Glutamatergic neuron (in vitro differentiated cells): ENCODE results near the gene DEXI. TPM values are rescaled to one million over a fixed set of nuclear protein-coding genes. Genes with fewer than 3 reads are reported as not detected.

ENCODE experiments used
- DNase-seq: peaks from one replicate; pipeline ENCODE4 v3.0.0; 2022
- H3K27ac Mint-ChIP-seq: one replicate; pipeline ENCODE4 v1.8.0; 2020; ENCODE audit warnings: mild to moderate bottlenecking, mixed read lengths, inconsistent platforms; ENCODE audit not compliant: unreplicated experiment
- H3K27me3 Mint-ChIP-seq: one replicate; pipeline ENCODE4 v1.8.0; 2020; ENCODE audit warnings: mild to moderate bottlenecking, moderate library complexity, mixed read lengths, inconsistent platforms; ENCODE audit not compliant: unreplicated experiment
- H3K36me3 Mint-ChIP-seq: one replicate; pipeline ENCODE4 v1.8.0; 2020; ENCODE audit warnings: mild to moderate bottlenecking, mixed read lengths, inconsistent platforms; ENCODE audit not compliant: unreplicated experiment
- H3K4me1 Mint-ChIP-seq: one replicate; pipeline ENCODE4 v1.8.0; 2020; ENCODE audit warnings: mild to moderate bottlenecking, low read depth, mixed read lengths, inconsistent platforms; ENCODE audit not compliant: unreplicated experiment
- H3K4me3 Mint-ChIP-seq: one replicate; pipeline ENCODE4 v1.8.0; 2020; ENCODE audit warnings: mild to moderate bottlenecking, mixed read lengths, inconsistent platforms; ENCODE audit not compliant: unreplicated experiment
- H3K9me3 Mint-ChIP-seq: one replicate; pipeline ENCODE4 v1.8.0; 2020; ENCODE audit warnings: mild to moderate bottlenecking, moderate library complexity, mixed read lengths, inconsistent platforms; ENCODE audit not compliant: unreplicated experiment
- long read RNA-seq: library from polyadenylated mRNA; unstranded; transcript quantifications from one replicate; pipeline ENCODE4 v2.0.0, GENCODE V29; 2020; ENCODE audit not compliant: unreplicated experiment
- total RNA-seq: library from RNA; stranded (reverse); fragmentation: NEBNext Ultra II Directional; extraction: Animal tissue kit (Norgen Biotek cat#: 25700); gene quantifications from one replicate; pipeline ENCODE4 v1.2.1, GENCODE V29; 2021; ENCODE audit not compliant: unreplicated experiment
- TF ChIP-seq, protein P1 (sequence below): fragments of 200-600 bp; sonication (generic); IDR thresholded peaks from one replicate; pipeline ENCODE4 v1.5.0; 2021; ENCODE audit not compliant: partially characterized antibody, unreplicated experiment

DEXI gene
- 37.3 TPM for total RNA-seq
- long read RNA-seq, full-length matches to known transcripts, result 7 of 7 reads
- long read RNA-seq, partial matches to known transcripts, result 0 of 7 reads
- long read RNA-seq, other reads (novel, unspliced or antisense), result 0 of 7 reads

DNA sequence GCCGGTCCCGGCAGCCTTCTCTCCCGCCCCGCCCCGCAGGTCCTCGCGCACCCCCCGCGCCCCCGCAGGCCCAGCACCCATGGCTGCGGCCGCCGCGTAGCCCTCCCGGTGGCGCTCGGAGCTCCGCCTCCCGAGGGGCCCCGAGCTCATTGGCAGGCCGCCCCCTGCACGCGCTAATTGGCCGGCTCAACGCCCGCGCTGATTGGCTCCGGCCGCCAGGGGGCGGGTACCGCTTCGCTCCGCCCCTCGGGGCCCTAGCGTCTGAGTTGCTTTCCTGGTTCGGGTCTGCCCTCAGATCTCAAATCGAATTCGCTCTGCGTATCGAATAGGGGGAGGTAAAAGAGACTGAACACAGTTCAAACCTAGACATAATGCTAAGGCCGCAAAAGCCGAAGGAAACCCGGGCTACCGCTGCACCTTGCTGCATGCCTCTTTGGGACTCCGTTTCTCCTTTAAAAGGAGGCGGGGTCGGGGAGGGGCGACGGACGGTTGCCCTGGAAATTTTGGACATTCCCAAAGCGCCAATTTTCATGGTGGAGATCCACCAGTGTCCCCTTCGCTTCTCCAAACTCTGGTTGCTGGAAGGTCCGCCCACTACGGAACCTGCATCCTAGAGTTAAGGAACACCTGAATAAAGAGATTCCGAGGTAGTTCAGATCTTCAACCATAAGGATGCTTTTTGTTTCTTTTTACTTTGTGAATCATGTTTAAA is at the start of gene DEXI:
DEXI (minus strand) TSS at position 117 of the 712 bp plus-strand sequence. CDS start 463 bp downstream, outside the sequence.
- Mint-ChIP-seq H3K9me3 (peaks cover 19% of the 10 kb centered on the region), H3K36me3 (peaks cover 5% of the 10 kb centered on the region), H3K27me3 (peaks cover 10% of the 10 kb centered on the region), H3K27ac (peak within 1 kb of the TSS; percentile 95), H3K4me1 (peaks cover 41% of the 10 kb centered on the region), H3K4me3 (peak within 1 kb of the TSS; percentile 90)
- peak; percentile 94 for DNase-seq
- TF ChIP-seq, protein P1, sequence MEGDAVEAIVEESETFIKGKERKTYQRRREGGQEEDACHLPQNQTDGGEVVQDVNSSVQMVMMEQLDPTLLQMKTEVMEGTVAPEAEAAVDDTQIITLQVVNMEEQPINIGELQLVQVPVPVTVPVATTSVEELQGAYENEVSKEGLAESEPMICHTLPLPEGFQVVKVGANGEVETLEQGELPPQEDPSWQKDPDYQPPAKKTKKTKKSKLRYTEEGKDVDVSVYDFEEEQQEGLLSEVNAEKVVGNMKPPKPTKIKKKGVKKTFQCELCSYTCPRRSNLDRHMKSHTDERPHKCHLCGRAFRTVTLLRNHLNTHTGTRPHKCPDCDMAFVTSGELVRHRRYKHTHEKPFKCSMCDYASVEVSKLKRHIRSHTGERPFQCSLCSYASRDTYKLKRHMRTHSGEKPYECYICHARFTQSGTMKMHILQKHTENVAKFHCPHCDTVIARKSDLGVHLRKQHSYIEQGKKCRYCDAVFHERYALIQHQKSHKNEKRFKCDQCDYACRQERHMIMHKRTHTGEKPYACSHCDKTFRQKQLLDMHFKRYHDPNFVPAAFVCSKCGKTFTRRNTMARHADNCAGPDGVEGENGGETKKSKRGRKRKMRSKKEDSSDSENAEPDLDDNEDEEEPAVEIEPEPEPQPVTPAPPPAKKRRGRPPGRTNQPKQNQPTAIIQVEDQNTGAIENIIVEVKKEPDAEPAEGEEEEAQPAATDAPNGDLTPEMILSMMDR, result peak; percentile 92

DNA sequence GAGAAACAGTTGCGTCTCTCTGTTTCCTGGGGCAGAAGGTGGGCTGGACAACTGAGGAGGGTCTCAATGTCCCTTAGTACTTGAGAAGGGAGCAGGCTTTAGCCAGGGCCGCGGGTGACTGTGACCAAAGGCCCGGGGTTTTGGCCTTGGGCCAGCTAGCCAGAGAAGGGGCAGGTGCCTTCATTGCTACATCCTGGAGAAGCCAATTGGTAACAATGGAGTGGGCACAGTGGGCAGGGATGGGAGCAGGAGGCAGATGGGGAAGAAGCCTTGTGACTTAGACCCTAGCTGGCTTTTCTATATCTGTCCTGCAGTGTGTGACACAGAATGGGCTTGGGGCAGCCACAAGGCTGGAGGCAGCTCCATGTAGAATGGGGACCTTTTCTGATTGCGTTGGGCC is 48.1 kb upstream of the DEXI start:
- no peak for DNase-seq
- Mint-ChIP-seq H3K27me3 (peaks cover 3% of the 10 kb centered on the region), H3K4me3 (no peak overlapping the region), H3K27ac (no peak overlapping the region), H3K4me1 (peaks cover 33% of the 10 kb centered on the region), H3K9me3 (peaks cover 11% of the 10 kb centered on the region), H3K36me3 (peaks cover 19% of the 10 kb centered on the region)
- TF ChIP-seq, protein P1, result no peak

GRCh38 chr16:10989559-10989958 is 47.3 kb upstream of the DEXI start:
- Mint-ChIP-seq H3K9me3 (peaks cover 9% of the 10 kb centered on the region), H3K4me1 (peaks cover 33% of the 10 kb centered on the region), H3K27me3 (peaks cover 3% of the 10 kb centered on the region), H3K4me3 (no peak overlapping the region), H3K27ac (no peak overlapping the region), H3K36me3 (peaks cover 16% of the 10 kb centered on the region)
- TF ChIP-seq, protein P1, result no peak
- DNase-seq, result no peak

DNA sequence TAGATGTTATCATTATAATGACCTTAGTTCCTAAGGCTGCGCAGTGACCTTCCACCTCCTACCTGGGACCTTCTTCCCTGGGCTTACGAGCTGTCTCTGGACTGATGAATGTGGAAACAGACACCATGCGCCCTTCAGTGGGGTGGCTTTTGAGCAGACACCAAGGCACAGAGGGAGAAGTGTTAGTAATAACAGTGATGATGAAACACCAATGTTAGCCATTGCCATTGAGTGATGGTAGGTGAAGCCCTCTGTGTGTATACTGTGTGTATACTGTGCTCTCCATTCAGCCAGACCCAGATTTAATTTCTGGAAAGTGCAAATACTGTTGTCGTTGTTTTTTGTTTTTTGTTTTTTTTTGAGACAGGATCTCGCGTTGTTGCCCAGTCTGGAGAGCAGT is 46.6 kb upstream of the DEXI start:
- TF ChIP-seq, protein P1, result no peak
- Mint-ChIP-seq H3K9me3 (peaks cover 7% of the 10 kb centered on the region), H3K4me1 (peaks cover 31% of the 10 kb centered on the region), H3K4me3 (no peak overlapping the region), H3K27me3 (peaks cover 3% of the 10 kb centered on the region), H3K36me3 (peaks cover 12% of the 10 kb centered on the region), H3K27ac (no peak overlapping the region)
- DNase-seq, result no peak

DNA sequence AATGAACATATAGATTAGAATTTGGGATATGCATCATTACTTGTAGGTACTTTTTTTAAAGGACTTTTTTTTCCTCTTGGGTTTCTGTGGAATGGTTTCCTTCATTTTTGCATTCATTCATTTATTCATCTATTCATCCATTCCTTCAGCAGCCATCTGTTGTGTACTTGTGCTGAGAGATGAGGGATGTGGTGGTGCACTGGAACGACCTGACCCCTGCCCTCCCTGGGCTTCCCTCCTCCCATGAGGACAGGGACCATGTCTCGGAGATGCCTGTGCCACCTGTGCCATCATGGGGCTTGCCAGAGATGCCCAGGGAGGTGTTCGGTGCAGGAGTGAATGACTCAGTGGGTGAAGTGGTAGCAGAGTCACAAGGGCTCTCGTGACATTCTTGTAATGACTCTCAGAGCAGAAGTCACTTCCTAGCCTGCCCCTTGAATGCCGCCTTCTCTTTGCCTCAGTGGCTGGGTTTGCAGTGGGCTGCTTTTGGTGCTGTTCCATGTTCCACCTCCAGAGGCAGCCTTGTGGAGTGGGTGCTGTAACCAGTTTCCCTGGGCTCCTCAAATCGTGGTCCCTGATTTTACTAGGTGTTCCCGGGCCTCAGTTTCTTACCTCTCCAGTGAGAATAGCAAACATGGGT is 46.0 kb upstream of the DEXI start:
- H3K27me3 Mint-ChIP-seq, result peaks cover 3% of the 10 kb centered on the region

More for the DNA sequence above, 46.0 kb upstream of the DEXI start:
- Mint-ChIP-seq H3K36me3 (peaks cover 12% of the 10 kb centered on the region), H3K27ac (no peak overlapping the region), H3K4me1 (peaks cover 31% of the 10 kb centered on the region), H3K4me3 (no peak overlapping the region), H3K9me3 (peaks cover 7% of the 10 kb centered on the region)
- no peak for DNase-seq
- TF ChIP-seq, protein P1, result no peak
